Esophagus squamous epithelium (tissue), 5 donors: ENCODE measurements around the gene CYP4F3. TPM values are rescaled to one million over a fixed set of nuclear protein-coding genes. Genes with fewer than 3 reads are reported as not detected.
"Not testable (repeated sequence)": the region's sequence is repeated elsewhere in the genome, so short reads cannot be mapped to it uniquely, and the experiment has no call there.

Source experiments
- DNase-seq: peaks from one replicate; lab custom pipeline; 2025; lab: John Stamatoyannopoulos, UW
- H3K27ac ChIP-seq, 4 donors: fragments of 200-600 bp; sonication (generic); one replicate each; pipeline ENCODE4 v1.5.1; 2016 to 2019; ENCODE audit warnings: mild to moderate bottlenecking in 1 of 4
- H3K27me3 ChIP-seq, 4 donors: fragments of 200-600 bp; sonication (generic); 1 replicate in 3 of 4; 2 replicates in 1 of 4; pipeline versions ENCODE4 v1.5.1 to v1.6.0; 2017 to 2021; ENCODE audit warnings: antibody characterized with exemption in 1 of 4
- H3K36me3 ChIP-seq, 3 donors: fragments of 200-600 bp; sonication (generic); one replicate each; pipeline ENCODE4 v1.5.1; 2016 to 2019
- H3K4me1 ChIP-seq, 3 donors: fragments of 200-600 bp; sonication (generic); one replicate each; pipeline ENCODE4 v1.5.1; 2017 to 2019
- H3K4me3 ChIP-seq, 4 donors: fragments of 200-600 bp; sonication (generic); 1 replicate in 3 of 4; 2 replicates in 1 of 4; pipeline ENCODE4 v1.5.1; 2016 to 2019; ENCODE audit warnings: mild to moderate bottlenecking in 2 of 4, moderate library complexity in 1 of 4
- H3K9me3 ChIP-seq, 3 donors: fragments of 200-600 bp; sonication (generic); one replicate each; pipeline ENCODE4 v1.5.1; 2016 to 2019
- POLR2A ChIP-seq, 4 donors: fragments of 450-650 bp; IDR thresholded peaks; one replicate each; pipeline ENCODE4 v1.6.1; 2017; ENCODE audit warnings: antibody characterized with exemption in 4 of 4, mild to moderate bottlenecking in 4 of 4, moderate library complexity in 3 of 4
- WGBS, 2 donors: methylation state at CpG; one replicate each; pipeline ENCODE4 v1.1.5; 2018; 5-methylcytosine and 5-hydroxymethylcytosine counted together
- intact Hi-C: fragments of 100-400 bp; cut with DNase I; formaldehyde crosslinking; loops from one replicate; pipeline ENCODE4 v1.15.0; 2022
- total RNA-seq, 4 donors: library from RNA; depleted of rRNA; stranded (reverse); fragments of >200 nt; gene quantifications; one replicate each; pipeline ENCODE4 v1.1.0, GENCODE V29; 2016
- TF ChIP-seq, protein P1 (sequence below), 6 experiments: fragments of 450-650 bp in 4 of 6; fragments of 200-600 bp in 2 of 6; sonication (generic) in 2 of 6; IDR thresholded peaks; one replicate each; pipeline ENCODE4 v1.5.1; 2016 to 2019; ENCODE audit warnings: antibody characterized with exemption in 6 of 6, mild to moderate bottlenecking in 4 of 6, moderate library complexity in 4 of 6
- donor health status: DM: yes; HTN: yes; CAD: no.

The CYP4F3 gene
- total RNA-seq, 4 donors from 2014 or later, result 31.2 to 86.2 (median 43.5) TPM

DNA sequence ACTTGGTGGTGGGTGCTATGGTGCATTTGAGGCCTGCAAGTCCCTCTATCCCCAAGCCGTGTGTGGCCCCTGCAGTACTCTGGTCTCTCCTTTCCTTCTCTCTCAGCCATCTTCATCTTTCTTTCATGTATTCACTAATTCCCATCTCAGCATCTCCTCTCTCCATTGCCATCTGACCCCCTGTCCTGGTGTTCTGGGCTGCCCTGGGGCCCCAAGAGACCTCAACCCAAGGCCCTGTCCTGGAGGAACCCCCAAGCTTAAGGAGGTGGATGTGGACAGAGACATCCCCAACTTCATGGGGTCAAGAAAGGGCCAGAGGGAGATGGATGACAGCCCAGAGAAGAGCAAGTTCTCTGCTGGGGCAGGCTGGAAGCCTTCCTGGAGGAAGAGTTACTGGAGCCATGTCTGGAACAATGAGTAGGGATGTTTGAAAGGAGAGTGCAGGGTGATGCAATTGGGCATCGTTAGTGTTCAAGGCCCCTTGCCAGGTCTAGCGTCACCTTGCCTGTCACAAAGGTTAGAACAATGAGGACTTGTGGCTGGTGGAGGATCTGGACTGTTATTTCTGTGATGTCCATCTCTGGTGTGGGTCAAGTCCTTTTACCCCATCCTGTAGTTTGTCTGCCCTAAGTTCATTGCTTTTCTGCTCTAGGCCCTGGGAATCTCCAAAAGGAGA, 3.5 kb downstream of the CYP4F3 start:
- H3K4me1 ChIP-seq, result peaks cover 14 to 34% (median 18%) of the 10 kb centered on the region in 3 donors
- WGBS, 2 donors, result 80 to 83% methylated on average over 3 of the region's 3 CpGs
- no peaks in the 10 kb centered on the region for H3K9me3 ChIP-seq
- no peaks in the 10 kb centered on the region for H3K27me3 ChIP-seq
- intact Hi-C loops, result no loop called here
- TF ChIP-seq, protein P1, sequence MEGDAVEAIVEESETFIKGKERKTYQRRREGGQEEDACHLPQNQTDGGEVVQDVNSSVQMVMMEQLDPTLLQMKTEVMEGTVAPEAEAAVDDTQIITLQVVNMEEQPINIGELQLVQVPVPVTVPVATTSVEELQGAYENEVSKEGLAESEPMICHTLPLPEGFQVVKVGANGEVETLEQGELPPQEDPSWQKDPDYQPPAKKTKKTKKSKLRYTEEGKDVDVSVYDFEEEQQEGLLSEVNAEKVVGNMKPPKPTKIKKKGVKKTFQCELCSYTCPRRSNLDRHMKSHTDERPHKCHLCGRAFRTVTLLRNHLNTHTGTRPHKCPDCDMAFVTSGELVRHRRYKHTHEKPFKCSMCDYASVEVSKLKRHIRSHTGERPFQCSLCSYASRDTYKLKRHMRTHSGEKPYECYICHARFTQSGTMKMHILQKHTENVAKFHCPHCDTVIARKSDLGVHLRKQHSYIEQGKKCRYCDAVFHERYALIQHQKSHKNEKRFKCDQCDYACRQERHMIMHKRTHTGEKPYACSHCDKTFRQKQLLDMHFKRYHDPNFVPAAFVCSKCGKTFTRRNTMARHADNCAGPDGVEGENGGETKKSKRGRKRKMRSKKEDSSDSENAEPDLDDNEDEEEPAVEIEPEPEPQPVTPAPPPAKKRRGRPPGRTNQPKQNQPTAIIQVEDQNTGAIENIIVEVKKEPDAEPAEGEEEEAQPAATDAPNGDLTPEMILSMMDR (IDR thresholded peaks at IDR 0.05), result no peak
- TF ChIP-seq POLR2A (IDR thresholded peaks at IDR 0.05), result no peak
- no peak overlapping the region for H3K4me3 ChIP-seq
- no peak for DNase-seq
- peaks cover 0 to 31% (median 0%) of the 10 kb centered on the region in 3 donors for H3K36me3 ChIP-seq
- H3K27ac ChIP-seq, result no peak overlapping the region

DNA sequence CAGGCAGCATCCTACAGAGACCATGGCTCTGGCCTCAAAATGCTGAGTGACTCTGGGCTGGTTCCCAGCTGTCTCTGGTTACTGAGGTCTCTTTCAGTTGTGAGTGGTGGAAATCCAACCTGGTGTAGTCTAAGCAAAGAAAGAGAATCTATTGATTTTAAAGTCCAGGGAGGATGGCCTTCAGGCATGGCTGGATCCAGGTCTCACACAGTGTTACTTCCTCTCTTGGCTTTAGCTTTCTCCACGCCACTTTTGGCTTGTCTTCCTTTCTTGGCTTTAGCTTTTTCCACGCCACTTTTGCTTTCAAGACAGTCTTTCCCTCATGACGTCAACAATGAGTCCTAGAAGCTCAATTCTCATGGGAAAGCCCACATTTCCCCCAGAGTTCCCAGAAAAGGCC, 4.1 kb downstream of the CYP4F3 start:
- Histone ChIP-seq H3K27ac (no peak overlapping the region), H3K9me3 (no peaks in the 10 kb centered on the region), H3K36me3 (peaks cover 0 to 36% (median 0%) of the 10 kb centered on the region in 3 donors), H3K4me3 (no peak overlapping the region), H3K27me3 (no peaks in the 10 kb centered on the region), H3K4me1 (peaks cover 14 to 28% (median 17%) of the 10 kb centered on the region in 3 donors)
- intact Hi-C loops, result no loop called here
- WGBS, 2 donors, result 64 to 85% methylated on average over 3 of the region's 3 CpGs
- TF ChIP-seq POLR2A (IDR thresholded peaks at IDR 0.05), result no peak
- TF ChIP-seq, protein P1 (IDR thresholded peaks at IDR 0.05), result no peak
- no peak for DNase-seq

DNA sequence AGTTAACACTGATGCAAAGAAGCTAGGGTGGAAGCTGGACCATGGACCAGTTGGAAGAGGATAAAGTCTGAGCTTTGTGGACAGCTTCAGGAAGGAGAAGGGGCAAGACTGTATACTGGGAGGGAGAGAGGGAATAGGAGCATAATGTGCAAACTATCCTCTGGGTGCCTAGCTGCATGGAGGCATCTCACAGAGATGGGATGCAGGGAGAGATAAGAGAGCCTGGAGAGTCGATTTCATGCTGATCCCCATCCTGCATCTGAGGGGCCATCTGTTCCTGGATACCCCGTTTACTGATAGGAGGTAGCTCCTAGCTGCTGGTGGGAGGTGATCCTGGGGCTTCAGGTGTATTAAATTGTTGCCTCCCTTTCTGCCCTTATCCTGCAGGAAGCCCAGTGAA, 8.8 kb downstream of the CYP4F3 start:
- 54 to 64% methylated on average over 2 of the region's 2 CpGs for WGBS, 2 donors
- H3K4me3 ChIP-seq, result no peak overlapping the region
- no peak overlapping the region for H3K27ac ChIP-seq
- intact Hi-C loops, result no loop called here
- no peak for TF ChIP-seq POLR2A (IDR thresholded peaks at IDR 0.05)
- TF ChIP-seq, protein P1 (IDR thresholded peaks at IDR 0.05), result no peak
- H3K36me3 ChIP-seq, result peaks cover 0 to 60% (median 0%) of the 10 kb centered on the region in 3 donors
- no peaks in the 10 kb centered on the region for H3K4me1 ChIP-seq
- no peak for DNase-seq
- no peaks in the 10 kb centered on the region for H3K9me3 ChIP-seq
- H3K27me3 ChIP-seq, result peaks cover 0 to 8% (median 0%) of the 10 kb centered on the region in 4 donors

- H3K9me3 ChIP-seq, intact Hi-C loops, DNase-seq, H3K27ac ChIP-seq, H3K4me1 ChIP-seq, H3K4me3 ChIP-seq: not testable (repeated sequence)
- H3K27me3 ChIP-seq, result peaks cover 0 to 11% (median 0%) of the 10 kb centered on the region in 4 donors
- H3K36me3 ChIP-seq, result peaks cover 0 to 59% (median 0%) of the 10 kb centered on the region in 3 donors
Observed at GRCh38 chr19:15650123-15650522, 9.4 kb downstream of the CYP4F3 start.

- H3K4me3 ChIP-seq, result no peak overlapping the region
- WGBS, 2 donors, result 43 to 89% methylated on average over 2 to 3 of the region's 3 CpGs
- no peak for DNase-seq
- peaks cover 0 to 12% (median 0%) of the 10 kb centered on the region in 4 donors for H3K27me3 ChIP-seq
- TF ChIP-seq, protein P1 (IDR thresholded peaks at IDR 0.05), result no peak
- TF ChIP-seq POLR2A (IDR thresholded peaks at IDR 0.05), result no peak
- no peaks in the 10 kb centered on the region for H3K9me3 ChIP-seq
- no peaks in the 10 kb centered on the region for H3K4me1 ChIP-seq
- peaks cover 0 to 46% (median 0%) of the 10 kb centered on the region in 3 donors for H3K36me3 ChIP-seq
- intact Hi-C loops, result no loop called here
- no peak overlapping the region for H3K27ac ChIP-seq
Observed at GRCh38 chr19:15651791-15652190, 11.1 kb downstream of the CYP4F3 start.
